CD4-positive, CD25-positive, alpha-beta regulatory T cell (primary cell): ENCODE results near the gene CHAC1. TPM values are rescaled to one million over a fixed set of nuclear protein-coding genes. Genes with fewer than 3 reads are reported as not detected.

Source experiments
- ATAC-seq, 2 donors: fragments of 150-1000 bp; cut with Tn5 transposase; one replicate each; pipeline ENCODE4 v1.10.0; 2021; ENCODE audit warnings: low read depth in 2 of 2, moderate number of reproducible peaks in 2 of 2, moderate library complexity in 1 of 2
- DNase-seq, 3 donors: peaks; one replicate each; pipeline versions ENCODE4 v3.0.0 to v3.0.0-alpha.2; 2012 to 2022; ENCODE audit warnings: mixed read lengths in 1 of 3
- H3K27ac ChIP-seq: one replicate; pipeline ENCODE4 v1.7.0; 2013; ENCODE audit warnings: mild to moderate bottlenecking, low read length; ENCODE audit not compliant: insufficient read depth, poor library complexity, severe bottlenecking
- H3K27me3 ChIP-seq: one replicate; pipeline ENCODE4 v1.7.0; 2013; ENCODE audit warnings: low read length; ENCODE audit not compliant: control insufficient read depth, insufficient read depth
- H3K36me3 ChIP-seq: one replicate; pipeline ENCODE4 v1.7.0; 2013; ENCODE audit warnings: mild to moderate bottlenecking, low read length, moderate library complexity; ENCODE audit not compliant: control insufficient read depth, insufficient read depth
- H3K4me1 ChIP-seq: 2 replicates; pipeline ENCODE4 v1.7.0; 2013; ENCODE audit warnings: mild to moderate bottlenecking, low read length; ENCODE audit not compliant: insufficient read depth, control insufficient read depth, poor library complexity, severe bottlenecking
- H3K4me3 ChIP-seq: one replicate; pipeline ENCODE4 v1.7.0; 2013; ENCODE audit warnings: low read depth, mild to moderate bottlenecking, low read length, moderate library complexity
- H3K9me3 ChIP-seq, 2 experiments: 1 replicate in 1 of 2; 2 replicates in 1 of 2; pipeline ENCODE4 v1.7.0; 2013; ENCODE audit warnings: low read length in 2 of 2, mild to moderate bottlenecking in 1 of 2, moderate library complexity in 1 of 2; ENCODE audit not compliant: control insufficient read depth in 2 of 2
- H3K27ac Mint-ChIP-seq, 3 donors: one replicate each; pipeline ENCODE4 v1.8.0; 2020 to 2022; ENCODE audit warnings: mild to moderate bottlenecking in 3 of 3, mixed read lengths in 3 of 3, moderate library complexity in 2 of 3
- H3K27me3 Mint-ChIP-seq: one replicate; pipeline ENCODE4 v1.8.0; 2022; ENCODE audit warnings: mild to moderate bottlenecking, mixed read lengths
- H3K36me3 Mint-ChIP-seq: one replicate; pipeline ENCODE4 v1.8.0; 2020; ENCODE audit warnings: mixed read lengths
- H3K4me1 Mint-ChIP-seq, 4 donors: one replicate each; pipeline ENCODE4 v1.8.0; 2020 to 2022; ENCODE audit warnings: mixed read lengths in 4 of 4, mild to moderate bottlenecking in 1 of 4
- H3K4me3 Mint-ChIP-seq, 4 donors: one replicate each; pipeline ENCODE4 v1.8.0; 2020 to 2022; ENCODE audit warnings: mild to moderate bottlenecking in 4 of 4, mixed read lengths in 4 of 4, moderate library complexity in 3 of 4
- H3K9me3 Mint-ChIP-seq, 7 donors: one replicate each; pipeline ENCODE4 v1.8.0; 2020 to 2022; ENCODE audit warnings: mixed read lengths in 7 of 7, mild to moderate bottlenecking in 3 of 7, moderate library complexity in 2 of 7
- polyA plus RNA-seq, 4 donors: library from polyadenylated mRNA; unstranded; fragments of 300-500 nt; fragmentation: Illumina TruSeq; gene quantifications; one replicate each; pipeline ENCODE4 v1.2.3, GENCODE V29; 2021
- total RNA-seq: library from RNA; stranded (reverse); gene quantifications from one replicate; pipeline ENCODE4 v1.2.3, GENCODE V29; 2022

CHAC1 gene
- total and polyA plus RNA-seq, 5 donors from 2014 or later: 0.26 to 0.64 (median 0.45) TPM; not detected in 2

GRCh38 chr15:40931300-40932142, 21.8 kb upstream of the CHAC1 start:
- ATAC-seq (no peak), DNase-seq (no peak)
- Mint-ChIP-seq H3K36me3 (no peaks in the 10 kb centered on the region), H3K4me3 (peak overlapping the region; percentile 68 to 83 (median 76)), H3K4me1 (peaks cover 0 to 50% (median 24%) of the 10 kb centered on the region in 4 donors), H3K27ac (peak overlapping the region in 1 of 3 donors; percentile 71), H3K9me3 (peaks cover 0 to 5% (median 0%) of the 10 kb centered on the region in 7 donors), H3K27me3 (peaks cover 71% of the 10 kb centered on the region)
- no peak overlapping the region for H3K4me3 ChIP-seq
- no peaks in the 10 kb centered on the region for H3K9me3 ChIP-seq
- H3K27me3 ChIP-seq: peaks cover 13% of the 10 kb centered on the region
- H3K4me1 ChIP-seq: peaks cover 47% of the 10 kb centered on the region
- no peak overlapping the region for H3K27ac ChIP-seq
- H3K36me3 ChIP-seq: no peaks in the 10 kb centered on the region

GRCh38 chr15:40932156-40932555, 21.1 kb upstream of the CHAC1 start:
- DNase-seq: peak in 1 of 3 donors; percentile 43
- ATAC-seq: no peak
- Mint-ChIP-seq H3K9me3 (peaks cover 0 to 5% (median 0%) of the 10 kb centered on the region in 7 donors), H3K4me1 (peaks cover 0 to 44% (median 18%) of the 10 kb centered on the region in 4 donors), H3K27ac (peak overlapping the region in 2 of 3 donors; percentile 42 to 71), H3K4me3 (peak overlapping the region in 2 of 4 donors; percentile 64 to 76), H3K27me3 (peaks cover 67% of the 10 kb centered on the region), H3K36me3 (no peaks in the 10 kb centered on the region)
- H3K36me3 ChIP-seq: no peaks in the 10 kb centered on the region
- H3K27ac ChIP-seq: no peak overlapping the region
- H3K27me3 ChIP-seq: peaks cover 9% of the 10 kb centered on the region
- H3K4me3 ChIP-seq: no peak overlapping the region
- H3K4me1 ChIP-seq: peaks cover 41% of the 10 kb centered on the region
- H3K9me3 ChIP-seq: no peaks in the 10 kb centered on the region

- no peak for DNase-seq
- peaks cover 8% of the 10 kb centered on the region for H3K27me3 ChIP-seq
- peak overlapping the region in 1 of 3 donors; percentile 42 for H3K27ac Mint-ChIP-seq
- peak overlapping the region in 1 of 4 donors; percentile 76 for H3K4me3 Mint-ChIP-seq
- peaks cover 0 to 41% (median 16%) of the 10 kb centered on the region in 4 donors for H3K4me1 Mint-ChIP-seq
- no peaks in the 10 kb centered on the region for H3K36me3 Mint-ChIP-seq
- peaks cover 67% of the 10 kb centered on the region for H3K27me3 Mint-ChIP-seq
- H3K36me3 ChIP-seq: no peaks in the 10 kb centered on the region
- H3K9me3 Mint-ChIP-seq: peaks cover 0 to 5% (median 0%) of the 10 kb centered on the region in 7 donors
- H3K4me1 ChIP-seq: peaks cover 34% of the 10 kb centered on the region
- no peaks in the 10 kb centered on the region for H3K9me3 ChIP-seq
- no peak overlapping the region for H3K4me3 ChIP-seq
- H3K27ac ChIP-seq: no peak overlapping the region
- ATAC-seq: no peak
Measured at GRCh38 chr15:40932649-40933516, 20.4 kb upstream of the CHAC1 start.

- peaks cover 0 to 36% (median 15%) of the 10 kb centered on the region in 4 donors for H3K4me1 Mint-ChIP-seq
- ATAC-seq (no peak), DNase-seq (no peak)
- Histone ChIP-seq H3K36me3 (no peaks in the 10 kb centered on the region), H3K27me3 (peaks cover 8% of the 10 kb centered on the region), H3K4me3 (no peak overlapping the region), H3K9me3 (no peaks in the 10 kb centered on the region), H3K27ac (no peak overlapping the region), H3K4me1 (peaks cover 27% of the 10 kb centered on the region)
- no peaks in the 10 kb centered on the region for H3K36me3 Mint-ChIP-seq
- H3K27me3 Mint-ChIP-seq: peaks cover 65% of the 10 kb centered on the region
- no peak overlapping the region for H3K27ac Mint-ChIP-seq
- H3K9me3 Mint-ChIP-seq: peaks cover 0 to 5% (median 0%) of the 10 kb centered on the region in 7 donors
- H3K4me3 Mint-ChIP-seq: peak overlapping the region in 1 of 4 donors; percentile 54
Measured at GRCh38 chr15:40933517-40933902, 19.8 kb upstream of the CHAC1 start.

GRCh38 chr15:40934457-40934856, 18.8 kb upstream of the CHAC1 start:
- H3K36me3 Mint-ChIP-seq: no peaks in the 10 kb centered on the region
- Histone ChIP-seq H3K4me3 (no peak overlapping the region), H3K27me3 (peaks cover 8% of the 10 kb centered on the region), H3K27ac (no peak overlapping the region), H3K9me3 (no peaks in the 10 kb centered on the region), H3K36me3 (no peaks in the 10 kb centered on the region), H3K4me1 (peaks cover 18% of the 10 kb centered on the region)
- DNase-seq (no peak), ATAC-seq (no peak)
- H3K9me3 Mint-ChIP-seq: peaks cover 0 to 2% (median 0%) of the 10 kb centered on the region in 7 donors
- no peak overlapping the region for H3K27ac Mint-ChIP-seq
- H3K27me3 Mint-ChIP-seq: peaks cover 56% of the 10 kb centered on the region
- peaks cover 0 to 31% (median 10%) of the 10 kb centered on the region in 4 donors for H3K4me1 Mint-ChIP-seq
- no peak overlapping the region for H3K4me3 Mint-ChIP-seq

- H3K36me3 Mint-ChIP-seq: no peaks in the 10 kb centered on the region
- H3K36me3 ChIP-seq: no peaks in the 10 kb centered on the region
- DNase-seq (no peak), ATAC-seq (no peak)
- no peak overlapping the region for H3K27ac Mint-ChIP-seq
- H3K4me3 Mint-ChIP-seq: no peak overlapping the region
- peaks cover 7% of the 10 kb centered on the region for H3K4me1 ChIP-seq
- peaks cover 5% of the 10 kb centered on the region for H3K27me3 ChIP-seq
- H3K4me3 ChIP-seq: no peak overlapping the region
- H3K4me1 Mint-ChIP-seq: peaks cover 0 to 28% (median 11%) of the 10 kb centered on the region in 4 donors
- no peaks in the 10 kb centered on the region for H3K9me3 ChIP-seq
- H3K27ac ChIP-seq: no peak overlapping the region
- peaks cover 38% of the 10 kb centered on the region for H3K27me3 Mint-ChIP-seq
- no peaks in the 10 kb centered on the region for H3K9me3 Mint-ChIP-seq
Measured at GRCh38 chr15:40936234-40936708, 17.0 kb upstream of the CHAC1 start.
